GM18861 (cell line): ENCODE results near the gene SHCBP1.
"Not testable (repeated sequence)": the region's sequence is repeated elsewhere in the genome, so short reads cannot be mapped to it uniquely, and the experiment has no call there.

Experiments used
- ATAC-seq: cut with Tn5 transposase; IDR thresholded peaks from one replicate; pipeline ENCODE4 v1.9.1; 2021; ENCODE audit not compliant: unreplicated experiment

SHCBP1 gene

DNA sequence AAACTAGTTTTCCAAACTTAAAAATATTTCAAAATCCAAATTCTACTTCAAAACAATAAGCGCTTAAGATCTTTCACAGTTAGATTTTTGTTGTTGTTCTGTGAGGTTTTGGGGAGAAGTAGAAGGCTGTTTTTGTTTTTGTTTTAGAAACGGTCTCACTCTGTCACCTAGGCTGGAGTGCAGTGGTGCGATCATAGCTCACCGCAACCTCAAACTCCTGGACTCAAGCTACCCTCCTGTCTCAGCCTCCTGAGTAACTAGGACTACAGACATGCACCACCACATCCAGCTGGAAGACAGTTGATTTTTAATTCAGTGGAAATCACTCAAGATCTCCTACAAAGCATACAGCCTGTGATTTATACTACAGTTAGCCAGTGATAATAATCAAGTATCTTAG lies 2.7 kb downstream of the SHCBP1 start:
- ATAC-seq: no peak

DNA sequence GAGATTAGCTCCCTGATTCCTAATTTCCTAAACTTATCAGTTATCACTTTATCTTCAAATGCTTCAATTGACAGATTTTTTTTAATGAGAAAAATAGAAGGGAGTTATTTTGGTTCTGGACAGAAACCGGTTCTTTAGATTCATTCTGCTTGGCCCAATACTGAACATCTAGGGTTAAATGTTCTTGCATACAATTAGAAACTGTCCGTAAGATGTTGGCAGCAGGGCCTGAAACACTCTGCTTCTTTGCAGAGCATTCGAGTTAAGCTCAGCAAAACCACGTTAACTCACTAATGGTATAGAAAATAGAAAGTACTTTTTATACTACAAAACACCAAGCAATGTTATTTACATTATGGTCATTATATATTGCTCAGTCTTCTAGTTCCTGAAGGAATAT lies 7.2 kb downstream of the SHCBP1 start:
- no peak for ATAC-seq

DNA sequence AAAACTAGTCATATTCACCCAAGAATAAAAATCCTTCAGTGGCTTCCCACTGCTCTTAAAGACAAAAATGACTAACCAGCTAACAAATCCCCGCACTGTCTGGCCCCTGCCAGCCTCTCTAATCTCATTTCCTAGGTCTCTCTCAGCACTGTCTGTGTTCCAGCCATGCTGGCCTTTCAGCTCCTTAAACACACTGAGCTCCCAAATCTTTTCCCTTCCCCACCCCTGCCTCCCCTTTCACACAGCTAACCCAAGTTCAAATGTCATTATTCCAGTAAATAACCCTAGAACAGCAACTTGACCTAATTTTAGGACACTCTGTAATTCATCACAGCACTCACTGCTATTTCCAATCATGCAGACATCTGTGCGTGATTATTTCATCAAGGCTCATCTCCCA lies 7.8 kb downstream of the SHCBP1 start:
- ATAC-seq: no peak

DNA sequence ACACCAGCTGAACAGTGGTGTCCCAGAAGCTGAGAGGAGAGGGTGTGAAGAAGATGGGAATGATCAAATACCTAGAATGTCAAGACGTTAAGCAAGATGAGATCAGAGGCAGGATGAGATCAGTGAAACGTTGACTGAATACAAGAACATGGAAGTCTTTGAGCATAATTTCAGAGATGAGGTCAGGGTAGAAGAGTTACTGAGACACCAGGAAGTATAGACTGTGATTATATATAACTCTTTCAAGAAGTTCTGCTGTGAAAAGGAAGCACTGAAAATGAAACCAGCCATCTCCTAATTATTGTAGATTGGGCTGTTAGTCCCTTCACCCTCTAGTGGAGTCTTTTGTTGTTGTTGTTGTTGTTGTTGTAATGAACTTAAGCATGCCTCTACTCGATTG lies 9.1 kb downstream of the SHCBP1 start:
- ATAC-seq: peak; percentile 58

DNA sequence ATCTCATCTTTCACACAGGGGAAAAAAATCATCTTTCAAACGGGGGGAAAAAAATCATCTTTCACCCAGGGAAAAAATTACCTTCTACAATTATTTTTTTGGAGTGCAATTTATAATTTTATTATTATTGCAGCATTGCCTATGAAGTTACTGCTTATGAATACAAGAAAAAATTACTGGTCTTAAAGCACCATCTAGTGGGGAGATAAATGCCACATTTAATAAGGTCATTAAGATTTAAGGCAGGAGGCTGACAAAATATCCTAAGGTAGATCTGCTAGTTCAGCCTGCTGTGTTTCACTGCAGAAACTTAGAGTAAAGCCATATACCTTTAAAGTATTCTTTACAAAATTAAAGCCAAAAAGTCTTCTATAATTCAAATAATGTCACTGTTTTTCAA lies 13.7 kb downstream of the SHCBP1 start:
- no peak for ATAC-seq

DNA sequence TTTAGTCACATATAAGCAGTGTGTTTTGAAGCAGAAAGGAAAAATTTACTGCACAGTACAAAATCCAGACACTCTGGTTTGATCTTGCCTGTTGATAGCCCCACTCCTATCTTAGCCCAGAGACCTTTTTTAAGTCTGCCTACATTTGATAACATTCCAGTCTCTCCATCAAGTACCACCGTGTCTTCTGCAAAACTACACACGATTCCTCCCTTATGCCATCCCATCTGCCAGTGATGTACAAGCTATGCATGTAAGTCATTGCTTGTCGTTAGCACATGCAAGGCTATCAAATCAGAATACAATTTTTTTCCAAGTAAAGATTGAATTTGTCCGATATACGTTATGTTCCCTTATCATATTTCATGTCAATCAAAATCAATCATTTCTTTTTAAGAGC lies 14.9 kb downstream of the SHCBP1 start:
- no peak for ATAC-seq

DNA sequence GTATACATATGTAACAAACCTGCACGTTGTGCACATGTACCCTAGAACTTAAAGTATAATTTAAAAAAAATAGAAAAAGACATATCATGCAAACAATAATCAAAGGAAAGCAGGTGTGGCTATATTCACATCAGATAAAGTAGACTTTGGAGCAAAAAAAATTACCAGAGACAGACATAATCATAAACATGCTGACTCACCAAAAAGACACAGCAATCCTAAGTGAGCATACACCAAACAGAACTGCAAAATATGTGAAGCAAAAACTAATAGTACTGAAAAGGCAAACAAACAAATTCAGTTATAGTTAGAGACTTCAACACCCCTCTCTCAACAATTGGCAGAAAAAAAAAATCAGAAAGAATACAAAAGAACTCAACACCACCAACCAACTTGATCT lies 29.9 kb downstream of the SHCBP1 start:
- ATAC-seq: no peak

DNA sequence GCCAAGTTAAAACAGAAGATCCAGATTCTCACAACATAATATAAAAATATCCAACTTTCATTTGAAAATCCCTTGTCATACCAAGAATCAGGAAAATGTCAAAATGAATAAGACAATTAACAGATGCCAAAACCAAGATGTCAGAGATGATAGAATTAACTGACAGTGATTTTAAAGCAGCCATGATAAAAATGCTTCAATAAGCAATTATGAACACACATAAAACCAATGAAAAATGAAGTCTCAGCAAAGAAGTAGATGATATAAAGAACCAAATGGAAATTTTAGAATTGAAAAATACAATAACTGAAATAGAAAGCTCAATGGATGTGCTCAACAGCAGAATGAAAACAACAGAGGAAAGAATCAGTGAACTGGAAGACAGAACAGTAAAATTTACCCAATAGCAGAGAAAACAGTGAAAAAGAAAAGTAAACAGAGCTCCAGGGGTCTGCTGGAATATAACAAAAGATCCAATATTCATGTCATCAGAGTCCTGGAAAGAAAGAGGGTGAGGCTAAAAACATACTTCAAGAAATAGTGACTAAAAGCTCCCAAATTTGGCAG lies 35.1 kb downstream of the SHCBP1 start:
- no peak for ATAC-seq

DNA sequence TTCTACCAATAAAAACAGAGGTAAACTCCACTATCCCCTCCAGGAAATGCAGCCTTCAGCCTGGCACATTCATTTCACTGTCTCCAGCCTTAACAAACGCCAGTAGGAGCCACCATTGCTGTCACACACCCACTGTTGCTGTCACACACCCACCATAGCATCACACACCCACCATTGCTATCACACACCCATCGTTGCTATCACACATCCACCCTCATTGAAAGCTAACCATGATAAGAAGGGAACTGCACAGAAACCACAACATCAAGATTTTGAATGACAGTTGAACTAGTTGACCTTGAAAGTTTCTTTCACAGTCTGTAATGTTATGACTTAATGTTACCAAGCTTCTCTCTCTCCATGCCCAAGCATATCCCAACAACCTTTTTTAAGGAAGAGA lies 38.1 kb downstream of the SHCBP1 start:
- no peak for ATAC-seq

DNA sequence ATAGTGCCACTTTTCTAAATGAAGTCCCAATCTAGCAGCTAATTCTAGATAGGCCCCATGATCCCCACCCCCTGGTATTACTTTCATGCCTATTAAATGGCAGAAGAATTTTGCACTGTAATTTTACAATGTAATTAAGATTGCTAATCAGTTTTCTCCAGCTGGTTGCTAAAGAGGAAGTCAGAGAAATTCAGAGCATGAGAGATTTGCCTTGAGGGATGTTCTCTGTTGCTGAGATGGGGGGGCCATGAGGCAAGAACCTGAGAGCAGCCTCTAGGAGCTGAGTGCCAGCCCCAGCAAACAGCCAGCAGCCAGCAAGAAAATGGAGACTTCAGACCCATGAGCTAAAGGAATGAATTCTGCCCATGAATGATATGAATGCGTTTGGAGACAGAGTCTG lies 38.9 kb downstream of the SHCBP1 start:
- ATAC-seq: no peak

DNA sequence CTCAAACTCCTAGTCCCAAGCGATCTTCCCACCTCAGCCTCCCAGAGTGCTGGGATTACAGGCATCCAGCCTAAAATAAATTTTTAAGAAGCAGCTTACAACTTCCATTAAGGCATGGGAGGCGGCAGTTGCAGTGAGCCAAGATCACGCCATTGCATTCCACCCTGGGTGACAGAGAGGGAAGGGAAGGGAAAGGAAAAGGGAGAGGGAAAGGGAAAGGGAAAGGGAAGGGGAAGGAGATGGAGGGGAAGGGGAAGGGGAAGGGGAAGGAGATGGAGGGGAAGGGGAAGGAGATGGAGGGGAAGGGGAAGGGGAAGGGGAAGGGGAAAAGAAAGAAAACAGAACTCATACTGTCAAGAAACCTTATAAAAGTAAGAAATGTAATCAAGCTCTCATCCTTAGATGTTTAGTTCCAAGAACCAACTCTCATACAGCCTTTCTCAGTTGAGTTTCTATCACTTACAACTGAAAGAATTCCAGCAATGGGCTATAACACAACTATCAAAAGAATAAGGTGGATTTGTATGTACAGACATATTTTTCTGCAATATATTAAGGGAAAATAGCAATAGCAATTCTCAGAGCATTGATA lies 43.1 kb downstream of the SHCBP1 start:
- ATAC-seq: no peak

DNA sequence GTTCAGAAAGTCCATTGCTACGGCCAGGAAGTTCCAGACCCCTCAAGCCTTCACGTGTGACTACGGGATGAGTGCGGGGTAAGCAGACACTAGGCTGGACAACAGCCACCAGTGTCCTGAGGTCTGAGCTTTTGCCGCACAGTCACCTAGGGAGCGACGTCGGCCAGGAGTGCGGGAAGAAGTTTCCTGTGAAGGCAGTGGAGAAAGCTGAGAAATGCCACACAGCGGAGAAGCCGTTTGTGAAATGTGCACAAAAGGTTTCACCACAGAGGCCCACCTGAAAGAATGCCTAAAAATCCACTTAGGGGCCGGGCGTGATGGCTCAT lies 47.4 kb downstream of the SHCBP1 start:
- no peak for ATAC-seq

DNA sequence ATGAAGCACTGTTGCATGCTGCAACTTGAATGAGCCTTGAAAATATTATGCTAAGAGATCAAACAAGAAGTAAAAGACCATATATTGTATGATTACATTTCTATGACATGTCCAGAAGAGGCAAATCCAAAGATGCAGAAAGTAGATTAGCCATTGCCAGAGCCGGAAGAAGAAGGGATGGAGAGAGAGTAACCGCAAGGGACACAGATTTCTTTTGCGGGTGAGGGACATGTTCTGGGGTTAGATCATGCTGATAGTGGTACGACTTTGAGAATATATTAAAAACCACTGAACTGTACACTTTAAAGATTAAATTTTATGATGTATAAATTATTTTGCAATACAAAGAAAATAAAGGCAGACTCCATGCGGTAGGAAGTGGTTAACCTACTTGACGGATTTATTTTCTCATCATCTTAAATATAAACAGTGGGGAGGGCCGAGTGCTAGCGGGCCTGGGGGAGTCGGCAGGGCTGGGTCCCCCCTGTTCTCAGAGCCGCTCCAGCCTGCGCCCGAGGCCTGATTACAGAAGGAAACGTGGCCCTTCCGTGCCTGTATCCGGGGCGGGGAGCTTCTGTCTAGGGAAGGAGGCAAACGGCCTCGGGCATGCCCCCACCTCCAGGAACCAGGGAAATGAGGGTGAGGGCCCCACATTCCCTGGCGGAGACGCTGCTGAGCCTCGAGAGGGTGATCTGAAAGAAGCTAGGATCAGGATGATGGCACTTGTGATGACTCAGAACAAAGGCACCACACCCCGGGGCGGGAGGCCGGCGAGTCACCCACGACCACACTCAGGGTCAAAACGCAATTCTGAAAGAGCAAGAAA lies 48.0 kb downstream of the SHCBP1 start:
- no peak for ATAC-seq

DNA sequence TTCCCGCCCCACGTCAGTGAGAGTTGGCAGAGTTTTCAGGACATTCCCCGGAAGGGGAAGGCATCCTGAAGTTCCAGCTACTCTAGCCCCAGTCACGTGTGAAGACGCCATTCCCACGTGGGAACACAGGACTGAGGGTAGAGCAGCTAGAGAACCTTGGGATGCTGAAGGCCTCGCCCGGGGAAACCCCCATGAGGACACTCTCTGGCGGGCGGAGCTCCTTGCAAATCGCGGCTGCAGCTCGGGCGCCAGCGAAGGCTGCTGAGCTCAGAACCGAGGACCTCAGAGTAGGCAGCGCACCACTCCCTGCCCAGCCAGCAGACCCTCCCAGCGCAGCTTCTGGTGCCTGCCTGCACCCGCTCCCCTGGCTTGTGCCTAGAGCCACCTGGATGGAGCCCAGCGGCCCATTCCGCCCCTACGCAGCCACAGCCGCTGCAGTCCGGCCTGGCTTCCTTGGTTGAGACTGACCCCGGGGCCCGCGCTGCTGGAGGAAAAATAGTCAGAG lies 51.9 kb downstream of the SHCBP1 start:
- ATAC-seq: no peak

DNA sequence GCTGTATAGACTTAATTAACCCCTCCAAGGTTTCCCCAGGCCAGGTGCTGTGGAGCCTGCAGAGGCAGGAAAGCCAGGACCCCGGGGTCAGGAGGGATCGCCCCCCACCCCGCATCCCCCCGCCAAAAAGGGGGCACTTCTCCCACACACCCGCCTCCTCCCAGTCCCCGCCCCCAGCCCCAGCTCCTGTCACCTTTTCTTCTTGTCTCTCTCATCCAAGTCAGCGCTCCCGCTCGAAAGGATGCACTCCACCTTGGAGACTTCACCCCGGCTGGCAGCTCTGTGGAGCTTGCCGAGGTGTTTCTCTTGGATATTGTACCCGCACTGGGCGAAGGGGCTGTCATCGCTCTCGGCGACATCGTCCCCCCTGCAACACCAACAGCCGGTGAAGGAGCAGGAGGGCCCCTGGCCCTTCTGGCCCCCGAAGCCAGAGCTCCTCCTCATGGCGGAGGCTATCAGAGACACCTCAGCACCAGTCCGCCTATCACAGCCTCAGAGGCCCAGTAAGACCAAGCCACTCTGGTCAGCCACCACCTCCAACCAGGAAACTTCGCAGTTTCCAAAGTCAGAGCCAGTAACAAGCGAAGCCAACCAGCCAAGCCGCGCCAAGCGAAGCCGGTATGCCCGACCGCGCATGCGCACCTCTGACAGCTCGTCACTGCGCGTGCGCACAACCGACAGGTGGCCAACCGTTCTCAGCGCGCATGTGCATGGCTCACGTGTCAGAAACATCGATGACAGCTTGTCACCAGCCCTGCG lies 52.5 kb downstream of the SHCBP1 start:
- ATAC-seq: no peak

DNA sequence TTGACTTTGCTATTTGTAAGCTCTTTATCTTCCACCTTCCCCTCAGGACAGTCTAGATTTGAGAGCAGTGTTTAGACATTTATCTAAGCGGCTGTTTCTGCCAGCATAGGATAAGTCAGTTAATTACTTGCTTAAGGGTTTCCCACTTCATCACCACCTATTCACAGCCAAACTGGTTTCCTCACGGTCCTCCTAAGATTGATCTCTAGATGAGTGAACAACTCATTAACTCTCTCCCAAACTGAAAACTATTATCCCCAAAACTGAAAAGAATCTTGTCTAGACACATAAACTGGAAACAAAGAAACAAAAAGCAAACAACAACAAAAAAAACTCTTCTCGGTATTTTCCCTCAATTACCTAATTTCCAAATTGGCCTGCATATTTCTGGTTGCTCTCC lies 58.2 kb downstream of the SHCBP1 start:
- ATAC-seq: no peak

DNA sequence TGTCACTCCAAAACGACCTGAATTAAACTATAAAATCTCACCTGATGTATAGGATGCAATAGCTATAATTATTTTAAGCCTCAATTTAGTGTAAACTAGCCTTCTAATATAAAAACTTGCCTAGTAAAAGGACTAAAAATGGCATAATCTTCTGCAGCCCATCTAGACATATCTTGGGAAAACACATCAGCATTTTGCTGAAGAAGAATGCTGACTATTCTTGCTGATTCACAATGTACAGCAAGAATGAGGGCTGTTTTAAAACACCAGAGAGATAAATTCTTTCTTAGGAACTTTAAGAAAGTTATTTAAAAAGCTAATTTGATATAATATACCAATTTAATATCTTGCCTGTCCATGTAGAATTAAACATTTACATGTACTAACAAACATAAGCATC lies 63.2 kb downstream of the SHCBP1 start:
- no peak for ATAC-seq

DNA sequence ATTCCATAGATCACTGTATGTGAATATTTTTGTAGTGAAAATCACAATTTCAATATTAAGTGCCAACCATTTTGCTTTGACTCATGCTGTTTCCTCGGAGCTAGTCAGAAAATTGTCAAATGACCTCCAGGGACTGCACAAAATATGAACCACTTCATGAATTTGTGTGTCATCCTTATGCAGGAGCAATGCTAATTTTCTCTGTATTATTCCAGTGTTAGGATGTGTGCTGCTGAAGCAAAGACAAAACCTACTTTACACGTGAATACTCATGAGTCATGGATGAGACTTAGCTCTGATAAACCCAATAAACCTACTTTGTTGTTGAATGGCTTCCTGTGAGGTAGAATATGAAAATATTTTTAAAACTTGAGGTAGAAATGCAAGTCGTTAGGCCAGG lies 65.2 kb downstream of the SHCBP1 start:
- no peak for ATAC-seq

DNA sequence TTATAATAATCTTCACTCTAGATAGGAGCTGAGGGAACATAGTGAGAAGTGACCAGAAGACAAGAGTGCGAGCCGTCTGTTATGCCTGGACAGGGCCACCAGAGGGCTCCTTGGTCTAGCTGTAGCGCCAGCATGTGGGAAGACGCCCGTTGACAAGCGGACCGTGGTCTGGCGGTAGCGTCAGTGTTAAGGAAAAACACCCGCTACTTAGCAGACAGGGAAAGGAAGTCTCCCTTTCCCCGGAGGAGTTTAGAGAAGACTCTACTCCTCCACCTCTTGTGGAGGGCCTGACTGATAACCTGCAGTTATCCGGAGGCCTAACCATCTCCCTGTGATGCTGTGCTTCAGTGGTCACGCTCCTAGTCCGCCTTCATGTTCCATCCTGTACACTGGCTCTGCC lies 66.7 kb downstream of the SHCBP1 start:
- not testable (repeated sequence) for ATAC-seq

DNA sequence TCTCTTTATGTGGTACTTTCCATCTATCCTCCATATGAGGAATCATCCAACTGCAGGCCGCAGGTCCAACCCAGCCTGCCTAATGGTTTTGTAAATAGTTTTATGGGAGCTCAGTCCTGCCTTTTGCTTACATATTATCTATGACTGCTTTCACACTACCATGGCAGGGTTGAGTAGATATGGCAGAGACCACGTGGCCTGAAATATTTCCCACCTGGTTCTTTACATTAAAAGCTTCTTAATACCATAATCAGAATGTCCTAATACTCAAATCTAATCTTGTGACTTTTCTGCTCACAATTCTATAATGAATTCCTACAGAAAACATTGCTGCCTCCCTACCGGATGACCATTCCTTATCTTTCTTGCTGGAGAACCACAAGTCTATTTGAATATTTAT lies 71.7 kb downstream of the SHCBP1 start:
- no peak for ATAC-seq
